ENCODE data around the gene PLK2. TPM values are rescaled to one million over a fixed set of nuclear protein-coding genes. Genes with fewer than 3 reads are reported as not detected.
A peak's percentile ranks its signal among the peaks of the same experiment; 100 is the strongest.

The PLK2 gene
- polyA plus RNA-seq, 1 donor (not counting 4 experiments of a cell fraction or from before 2014, with no cell fraction given) = 295 TPM

DNA sequence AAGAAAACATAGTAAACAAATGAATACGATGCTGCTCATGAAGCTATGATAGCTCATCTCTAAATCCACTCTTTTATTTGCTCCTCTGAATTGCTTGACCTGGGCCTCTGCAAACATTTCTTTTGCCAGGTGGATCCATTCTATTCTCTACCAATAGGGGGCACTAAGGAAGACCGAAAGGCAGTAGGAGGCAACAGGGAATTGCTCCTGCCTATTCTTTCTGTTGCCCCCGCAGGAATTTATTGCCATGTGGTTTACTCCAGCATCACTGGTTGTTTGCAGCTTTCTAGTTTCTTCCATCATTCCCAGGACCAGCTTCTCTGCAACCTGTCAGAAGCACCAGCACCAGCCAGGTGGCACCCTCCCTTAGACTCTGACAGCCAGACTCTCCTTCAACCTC is 36.6 kb upstream of the PLK2 start:
- TF ChIP-seq CTCF (optimal IDR thresholded peaks at IDR 0.05 in 1 of 3, IDR thresholded peaks at IDR 0.05 in 1 of 3, conservative IDR thresholded peaks at IDR 0.05 in 1 of 3; ENCODE audit: extremely low read depth in 1 of 3, insufficient read depth in 2 of 3, low read length in 3 of 3) (peak in 2 of 3 experiments; percentile 24 to 32), EZH2 (IDR thresholded peaks at IDR 0.05; ENCODE audit: low read length) (no peak)
- H3K27ac ChIP-seq (ENCODE audit: control insufficient read depth, insufficient read depth, low read length) = no peak overlapping the region
- H3K4me3 ChIP-seq (ENCODE audit: control insufficient read depth in 2 of 3, extremely low read depth in 1 of 3, insufficient read depth in 2 of 3, low read depth in 1 of 3, low read length in 3 of 3) = no peak overlapping the region
- H3K4me1 ChIP-seq (ENCODE audit: control insufficient read depth, extremely low read depth, insufficient read depth, low read length) = no peaks in the 10 kb centered on the region
- H2AFZ ChIP-seq (ENCODE audit: control insufficient read depth, low read length) = no peak overlapping the region
- H3K79me2 ChIP-seq (ENCODE audit: control insufficient read depth, insufficient read depth, low read length) = no peaks in the 10 kb centered on the region
- H3K27me3 ChIP-seq (ENCODE audit: control insufficient read depth, extremely low read depth, insufficient read depth, low read length) = peaks cover 3% of the 10 kb centered on the region
- no peaks in the 10 kb centered on the region for H3K9me1 ChIP-seq (ENCODE audit: control insufficient read depth, extremely low read depth, insufficient read depth, low read length)
- H3K36me3 ChIP-seq (ENCODE audit: control insufficient read depth in 2 of 2, extremely low read depth in 1 of 2, insufficient read depth in 2 of 2, low read length in 2 of 2) = no peaks in the 10 kb centered on the region
- DNase-seq (ENCODE audit: low read depth, low spot score) (no peak), FAIRE-seq (no peak)
- no peaks in the 10 kb centered on the region for H4K20me1 ChIP-seq (ENCODE audit: control insufficient read depth, extremely low read depth, insufficient read depth, low read length)
- no peaks in the 10 kb centered on the region for H3K9me3 ChIP-seq (ENCODE audit: control insufficient read depth, low read depth, low read length)
- no peak overlapping the region for H3K4me2 ChIP-seq (ENCODE audit: control insufficient read depth, extremely low read depth, insufficient read depth, low read depth, low read length)
- no peak overlapping the region for H3K9ac ChIP-seq (ENCODE audit: control insufficient read depth, extremely low read depth, insufficient read depth, low read length)
- dilution Hi-C loops (cut with MboI; ENCODE audit: extremely low pct_ligation_motif_present, low sequenced_read_pairs) = no loop called here

GRCh38 chr5:58493141-58493540 is 33.3 kb upstream of the PLK2 start:
- TF ChIP-seq EZH2 (IDR thresholded peaks at IDR 0.05; ENCODE audit: low read length) = no peak
- no peak for TF ChIP-seq CTCF (optimal IDR thresholded peaks at IDR 0.05 in 1 of 3, IDR thresholded peaks at IDR 0.05 in 1 of 3, conservative IDR thresholded peaks at IDR 0.05 in 1 of 3; ENCODE audit: extremely low read depth in 1 of 3, insufficient read depth in 2 of 3, low read length in 3 of 3)
- Histone ChIP-seq H4K20me1 (ENCODE audit: control insufficient read depth, extremely low read depth, insufficient read depth, low read length) (no peaks in the 10 kb centered on the region), H3K36me3 (ENCODE audit: control insufficient read depth in 2 of 2, extremely low read depth in 1 of 2, insufficient read depth in 2 of 2, low read length in 2 of 2) (no peaks in the 10 kb centered on the region), H3K79me2 (ENCODE audit: control insufficient read depth, insufficient read depth, low read length) (no peaks in the 10 kb centered on the region), H3K4me3 (ENCODE audit: control insufficient read depth in 2 of 3, extremely low read depth in 1 of 3, insufficient read depth in 2 of 3, low read depth in 1 of 3, low read length in 3 of 3) (no peak overlapping the region), H2AFZ (ENCODE audit: control insufficient read depth, low read length) (no peak overlapping the region), H3K4me2 (ENCODE audit: control insufficient read depth, extremely low read depth, insufficient read depth, low read depth, low read length) (no peak overlapping the region), H3K9ac (ENCODE audit: control insufficient read depth, extremely low read depth, insufficient read depth, low read length) (no peak overlapping the region), H3K9me1 (ENCODE audit: control insufficient read depth, extremely low read depth, insufficient read depth, low read length) (no peaks in the 10 kb centered on the region), H3K27ac (ENCODE audit: control insufficient read depth, insufficient read depth, low read length) (no peak overlapping the region), H3K27me3 (ENCODE audit: control insufficient read depth, extremely low read depth, insufficient read depth, low read length) (peaks cover 3% of the 10 kb centered on the region), H3K9me3 (ENCODE audit: control insufficient read depth, low read depth, low read length) (no peaks in the 10 kb centered on the region), H3K4me1 (ENCODE audit: control insufficient read depth, extremely low read depth, insufficient read depth, low read length) (no peaks in the 10 kb centered on the region)
- FAIRE-seq (no peak), DNase-seq (ENCODE audit: low read depth, low spot score) (no peak)
- dilution Hi-C loops (cut with MboI; ENCODE audit: extremely low pct_ligation_motif_present, low sequenced_read_pairs) = no loop called here

All from keratinocyte (primary cell).